Fibroblast of lung (primary cell): ENCODE measurements around the gene RAB23.

Experiments used
- CTCF ChIP-seq, 2 donors: IDR thresholded peaks in 1 of 2; conservative IDR thresholded peaks in 1 of 2; 1 replicate in 1 of 2; 2 replicates in 1 of 2; pipeline ENCODE4 v1.5.1; 2011 to 2012; ENCODE audit warnings: low read length in 2 of 2, control low read depth in 1 of 2, inconsistent platforms in 1 of 2, low read depth in 1 of 2, mild to moderate bottlenecking in 1 of 2
- EZH2 ChIP-seq: IDR thresholded peaks from 2 replicates; pipeline ENCODE4 v1.5.1; 2012; ENCODE audit warnings: low read length, control low read depth, mild to moderate bottlenecking; ENCODE audit errors: missing control alignments

- no peak for TF ChIP-seq CTCF (conservative IDR thresholded peaks at IDR 0.05 in 1 of 2, IDR thresholded peaks at IDR 0.05 in 1 of 2; ENCODE audit: low read depth in 1 of 2, low read length in 2 of 2)
- no peak for TF ChIP-seq EZH2
These were observed 57.0 kb downstream of the RAB23 start for GRCh38 chr6:57165080-57165479.
